Peyer's patch (tissue), 4 donors: Measurements from ENCODE around the gene GBE1. TPM values are rescaled to one million over a fixed set of nuclear protein-coding genes. Genes with fewer than 3 reads are reported as not detected.

Experiments
- DNase-seq, 3 donors: peaks; one replicate each; pipeline ENCODE4 v3.0.0-alpha.2; 2017 to 2019
- H3K27ac ChIP-seq, 4 donors: fragments of 200-600 bp; sonication (generic); one replicate each; pipeline ENCODE4 v1.5.1; 2016 to 2019
- H3K27me3 ChIP-seq, 2 donors: fragments of 200-600 bp; sonication (generic); one replicate each; pipeline ENCODE4 v1.5.1; 2019
- H3K36me3 ChIP-seq, 3 donors: fragments of 200-600 bp; sonication (generic); one replicate each; pipeline ENCODE4 v1.5.1; 2016 to 2019
- H3K4me1 ChIP-seq, 4 donors: fragments of 200-600 bp; sonication (generic); one replicate each; pipeline ENCODE4 v1.5.1; 2016 to 2019
- H3K4me3 ChIP-seq, 4 donors: fragments of 200-600 bp; sonication (generic); 1 replicate in 3 of 4; 2 replicates in 1 of 4; pipeline ENCODE4 v1.5.1; 2016 to 2019; ENCODE audit warnings: mild to moderate bottlenecking in 1 of 4
- H3K9me3 ChIP-seq, 4 donors: fragments of 200-600 bp; sonication (generic); one replicate each; pipeline ENCODE4 v1.5.1; 2016 to 2019; ENCODE audit warnings: mild to moderate bottlenecking in 1 of 4
- CTCF ChIP-seq, 6 experiments: fragments of 450-650 bp in 4 of 6; fragments of 200-600 bp in 2 of 6; sonication (generic) in 1 of 6; IDR thresholded peaks; one replicate each; pipeline ENCODE4 v1.5.1; 2017 to 2019; ENCODE audit warnings: antibody characterized with exemption in 6 of 6, mild to moderate bottlenecking in 3 of 6, moderate library complexity in 1 of 6
- POLR2A ChIP-seq, 2 donors: fragments of 450-650 bp; IDR thresholded peaks; one replicate each; pipeline ENCODE4 v1.5.1; 2017; ENCODE audit warnings: antibody characterized with exemption in 2 of 2, mild to moderate bottlenecking in 2 of 2, moderate library complexity in 2 of 2
- total RNA-seq, 4 donors: library from RNA; depleted of rRNA; stranded (reverse); fragments of >200 nt; gene quantifications; one replicate each; pipeline ENCODE4 v1.1.0, GENCODE V29; 2016

Gene GBE1
- total RNA-seq = 10 to 100 TPM; 15.5 to 31.4 (median 20.0) TPM

GRCh38 chr3:81760924-81761903 is at the start of gene GBE1:
Gene GBE1 (minus strand): TSS chr3:81761645. CDS start chr3:81761517, 128 bp downstream.
- Histone ChIP-seq H3K36me3 (no peaks in the 10 kb centered on the region), H3K9me3 (no peaks in the 10 kb centered on the region), H3K27me3 (no peaks in the 10 kb centered on the region), H3K27ac (peak within 1 kb of the TSS; percentile 94 to 96 (median 94)), H3K4me3 (peak within 1 kb of the TSS; percentile 57 to 78 (median 72)), H3K4me1 (peaks cover 0 to 6% (median 2%) of the 10 kb centered on the region in 4 donors)
- peak; percentile 90 to 96 (median 95) for DNase-seq
- peak; percentile 67 to 72 for TF ChIP-seq POLR2A (IDR thresholded peaks at IDR 0.05)
- peak in 5 of 6 experiments; percentile 9 to 46 (median 27) for TF ChIP-seq CTCF (IDR thresholded peaks at IDR 0.05)

- no peak for DNase-seq
Measured at GRCh38 chr3:81808900-81809299, 47.5 kb upstream of the GBE1 start.

GRCh38 chr3:81799403-81799802 is 38.0 kb upstream of the GBE1 start:
- no peaks in the 10 kb centered on the region for H3K36me3 ChIP-seq
- no peak for DNase-seq
- H3K4me3 ChIP-seq = no peak overlapping the region
- no peak for TF ChIP-seq CTCF (IDR thresholded peaks at IDR 0.05)
- TF ChIP-seq POLR2A (IDR thresholded peaks at IDR 0.05) = no peak
- H3K4me1 ChIP-seq = no peaks in the 10 kb centered on the region
- H3K27ac ChIP-seq = no peak overlapping the region
- no peaks in the 10 kb centered on the region for H3K27me3 ChIP-seq
- no peaks in the 10 kb centered on the region for H3K9me3 ChIP-seq

More at GRCh38 chr3:81808900-81809299, 47.5 kb upstream of the GBE1 start:
- Histone ChIP-seq H3K9me3 (no peaks in the 10 kb centered on the region), H3K4me3 (no peak overlapping the region), H3K27ac (no peak overlapping the region), H3K27me3 (no peaks in the 10 kb centered on the region), H3K4me1 (no peaks in the 10 kb centered on the region), H3K36me3 (no peaks in the 10 kb centered on the region)
- TF ChIP-seq POLR2A (IDR thresholded peaks at IDR 0.05) (no peak), CTCF (IDR thresholded peaks at IDR 0.05) (no peak)

DNA sequence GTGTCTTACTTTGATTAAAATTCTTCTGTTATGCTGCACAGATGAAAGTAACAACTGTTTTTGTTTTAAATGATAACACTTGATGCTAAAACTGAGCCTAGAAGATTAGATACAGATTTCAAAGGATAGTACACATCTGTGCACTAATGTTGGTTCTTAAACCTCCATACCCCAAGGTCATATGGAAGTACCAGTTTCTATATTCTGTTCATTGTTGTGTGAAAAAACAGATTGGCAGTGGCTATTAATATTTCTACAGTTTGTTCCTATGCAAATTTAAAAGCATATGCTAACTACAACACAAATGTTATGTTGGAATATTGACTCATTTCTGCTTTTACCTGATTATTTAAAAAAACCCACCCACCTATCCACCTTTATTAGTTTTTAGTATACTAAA is 32.0 kb upstream of the GBE1 start:
- TF ChIP-seq POLR2A (IDR thresholded peaks at IDR 0.05) (no peak), CTCF (IDR thresholded peaks at IDR 0.05) (no peak)
- Histone ChIP-seq H3K4me1 (no peaks in the 10 kb centered on the region), H3K4me3 (no peak overlapping the region), H3K27me3 (no peaks in the 10 kb centered on the region), H3K9me3 (no peaks in the 10 kb centered on the region), H3K36me3 (no peaks in the 10 kb centered on the region), H3K27ac (no peak overlapping the region)
- no peak for DNase-seq

DNA sequence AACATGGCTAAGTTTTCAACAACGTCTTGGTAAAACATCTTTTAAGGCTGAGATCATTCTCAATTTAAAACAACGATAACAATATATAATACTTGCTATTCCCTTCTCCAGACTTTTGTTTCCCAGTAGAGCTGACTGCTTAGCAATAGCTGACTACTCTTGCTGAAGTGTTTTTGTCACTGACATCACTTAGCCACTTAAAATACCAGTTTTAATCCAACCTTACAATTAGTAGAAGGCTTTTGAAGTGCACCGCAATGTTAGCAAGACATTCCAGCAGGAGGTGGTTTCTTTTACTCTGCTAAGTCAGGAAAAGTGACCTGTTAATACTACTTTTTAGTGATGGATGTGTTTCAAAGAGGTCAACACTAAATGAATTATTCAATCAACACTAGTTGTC is 28.7 kb upstream of the GBE1 start:
- H3K4me1 ChIP-seq = no peaks in the 10 kb centered on the region
- DNase-seq = no peak
- H3K27me3 ChIP-seq = no peaks in the 10 kb centered on the region
- no peaks in the 10 kb centered on the region for H3K36me3 ChIP-seq
- no peak for TF ChIP-seq POLR2A (IDR thresholded peaks at IDR 0.05)
- no peak for TF ChIP-seq CTCF (IDR thresholded peaks at IDR 0.05)
- H3K9me3 ChIP-seq = no peaks in the 10 kb centered on the region
- no peak overlapping the region for H3K27ac ChIP-seq
- H3K4me3 ChIP-seq = no peak overlapping the region
